Activated T-cell treated with anti-CD3 and anti-CD28 coated beads for 4 hours (primary cell): ENCODE measurements around the gene EXOC3L2.

Source experiments
- DNase-seq: peaks from one replicate; pipeline ENCODE4 v3.0.0-alpha.2; 2020

Gene EXOC3L2

GRCh38 chr19:45179072-45179891 is 65.9 kb downstream of the EXOC3L2 start:
- DNase-seq, result no peak

GRCh38 chr19:45178262-45179071 is 66.7 kb downstream of the EXOC3L2 start, which contains the start of gene BLOC1S3:
BLOC1S3 (plus strand) TSS chr19:45178784; CDS start chr19:45179297, 513 bp downstream.
- peak; percentile 99 for DNase-seq

GRCh38 chr19:45177817-45178261 is 67.4 kb downstream of the EXOC3L2 start, which contains the start of gene TRAPPC6A:
TRAPPC6A (minus strand) TSS chr19:45178237; CDS start chr19:45178218, 19 bp downstream.
- no peak for DNase-seq

GRCh38 chr19:45175515-45176345 is 69.5 kb downstream of the EXOC3L2 start:
- no peak for DNase-seq

- no peak for DNase-seq
These were observed 71.4 kb downstream of the EXOC3L2 start for GRCh38 chr19:45173816-45174215.

- no peak for DNase-seq
These were observed 72.5 kb downstream of the EXOC3L2 start for GRCh38 chr19:45172611-45173208.

- DNase-seq, result no peak
These were observed 73.0 kb downstream of the EXOC3L2 start for GRCh38 chr19:45172173-45172572.

GRCh38 chr19:45171211-45171623 is 74.0 kb downstream of the EXOC3L2 start:
- no peak for DNase-seq

- no peak for DNase-seq
These were observed 74.8 kb downstream of the EXOC3L2 start for GRCh38 chr19:45170146-45171106.

- DNase-seq, result no peak
These were observed 75.6 kb downstream of the EXOC3L2 start for GRCh38 chr19:45169602-45170001.

GRCh38 chr19:45168767-45169351 is 76.3 kb downstream of the EXOC3L2 start:
- no peak for DNase-seq

GRCh38 chr19:45166723-45167252 is 78.4 kb downstream of the EXOC3L2 start:
- no peak for DNase-seq

- no peak for DNase-seq
These were observed 80.5 kb downstream of the EXOC3L2 start for GRCh38 chr19:45164577-45165335.

GRCh38 chr19:45163751-45164460 is 81.3 kb downstream of the EXOC3L2 start:
- no peak for DNase-seq

GRCh38 chr19:45163156-45163555 is 82.1 kb downstream of the EXOC3L2 start:
- no peak for DNase-seq

- no peak for DNase-seq
These were observed 82.5 kb downstream of the EXOC3L2 start for GRCh38 chr19:45162608-45163143.
